RPMI7951 (cell line): ENCODE measurements around the gene CDK11A. TPM values are rescaled to one million over a fixed set of nuclear protein-coding genes. Genes with fewer than 3 reads are reported as not detected.
A peak's percentile ranks its signal among the peaks of the same experiment; 100 is the strongest.

Experiments
- DNase-seq: peaks from one replicate; pipeline ENCODE4 v3.0.0-alpha.2; 2012; ENCODE audit warnings: low read depth
- total RNA-seq: library from RNA; depleted of rRNA; stranded (reverse); fragments of >200 nt; shearing (Covaris generic); gene quantifications from 2 replicates; pipeline ENCODE4 v1.2.3, GENCODE V29; 2014; rRNA removed

Gene CDK11A
- total RNA-seq, result 4.4 and 8.1 TPM in 2 replicates

GRCh38 chr1:1724035-1724864 lies at the start of gene CDK11A:
Gene CDK11A (minus strand): TSS chr1:1724357. CDS start chr1:1722818, 1,539 bp downstream.
- peak; percentile 99 for DNase-seq

- DNase-seq, result no peak
These were observed 49.7 kb upstream of the CDK11A start for GRCh38 chr1:1773874-1774273.

GRCh38 chr1:1771096-1771495 lies 46.9 kb upstream of the CDK11A start:
- DNase-seq, result no peak

GRCh38 chr1:1770102-1770501 lies 45.9 kb upstream of the CDK11A start:
- DNase-seq, result no peak

GRCh38 chr1:1768249-1768992 lies 44.3 kb upstream of the CDK11A start:
- no peak for DNase-seq

GRCh38 chr1:1764876-1765470 lies 40.8 kb upstream of the CDK11A start:
- no peak for DNase-seq

GRCh38 chr1:1763657-1764621 lies 39.8 kb upstream of the CDK11A start:
- peak; percentile 97 for DNase-seq

GRCh38 chr1:1761504-1762376 lies 37.6 kb upstream of the CDK11A start:
- DNase-seq, result no peak

GRCh38 chr1:1760715-1761114 lies 36.6 kb upstream of the CDK11A start:
- no peak for DNase-seq

- DNase-seq, result no peak
These were observed 36.1 kb upstream of the CDK11A start for GRCh38 chr1:1760345-1760650.

GRCh38 chr1:1759456-1760344 lies 35.5 kb upstream of the CDK11A start:
- no peak for DNase-seq

- DNase-seq, result no peak
These were observed 34.7 kb upstream of the CDK11A start for GRCh38 chr1:1758692-1759455.

- DNase-seq, result no peak
These were observed 34.0 kb upstream of the CDK11A start for GRCh38 chr1:1758059-1758621.

- DNase-seq, result no peak
These were observed 33.4 kb upstream of the CDK11A start for GRCh38 chr1:1757422-1758058.

GRCh38 chr1:1756661-1757421 lies 32.7 kb upstream of the CDK11A start:
- DNase-seq, result no peak

- DNase-seq, result no peak
These were observed 31.7 kb upstream of the CDK11A start for GRCh38 chr1:1755852-1756251.

GRCh38 chr1:1755426-1755825 lies 31.3 kb upstream of the CDK11A start:
- no peak for DNase-seq
